A673 (cell line): Measurements from ENCODE around the gene SCAMP4. TPM values are rescaled to one million over a fixed set of nuclear protein-coding genes. Genes with fewer than 3 reads are reported as not detected.

Experiments used
- BruUV-seq: library from RNA; stranded (reverse); fragments of 400-500 nt; replicated peaks from 2 replicates; lab custom pipeline; 2021; lab: Mats Ljungman, UMichigan
- CTCF ChIA-PET: fragments of 300-600 bp; sonication (Branson Sonifier 250); formaldehyde crosslinking; loops from one replicate; lab custom pipeline; 2022; ENCODE audit warnings: antibody characterized with exemption; lab: Charles Lee
- POLR2A ChIA-PET: fragments of 300-600 bp; sonication (Branson Sonifier 250); formaldehyde crosslinking; loops from one replicate; lab custom pipeline; 2022; ENCODE audit warnings: antibody characterized with exemption; ENCODE audit not compliant: low non-redundant PET; lab: Charles Lee
- DNase-seq: peaks from one replicate; pipeline ENCODE4 v3.0.0-alpha.2; 2015; ENCODE audit warnings: low spot score
- H3K27ac ChIP-seq: fragments of 200-600 bp; sonication (generic); 2 replicates; pipeline ENCODE4 v1.5.1; 2016; ENCODE audit warnings: mixed run types, low read depth, mild to moderate bottlenecking, mixed read lengths, antibody characterized with exemption, low read length; ENCODE audit not compliant: poor library complexity, severe bottlenecking
- H3K27me3 ChIP-seq: fragments of 200-600 bp; sonication (generic); replicated peaks from 2 replicates; pipeline ENCODE4 v1.6.1; 2017; ENCODE audit warnings: mixed run types, low read depth, mild to moderate bottlenecking, mixed read lengths, antibody characterized with exemption, low read length; ENCODE audit not compliant: insufficient read depth, poor library complexity
- H3K36me3 ChIP-seq: fragments of 200-600 bp; sonication (generic); 2 replicates; pipeline ENCODE4 v1.6.1; 2016; ENCODE audit warnings: mixed run types, mild to moderate bottlenecking, mixed read lengths, antibody characterized with exemption, low read length; ENCODE audit not compliant: insufficient read depth, poor library complexity, severe bottlenecking
- H3K4me1 ChIP-seq: fragments of 200-600 bp; sonication (generic); 2 replicates; pipeline ENCODE4 v1.6.1; 2017; ENCODE audit warnings: mixed run types, mild to moderate bottlenecking, mixed read lengths, antibody characterized with exemption, low read length; ENCODE audit not compliant: insufficient read depth, poor library complexity, severe bottlenecking
- H3K4me3 ChIP-seq: fragments of 200-600 bp; sonication (generic); 2 replicates; pipeline ENCODE4 v1.5.1; 2016; ENCODE audit warnings: low read depth, mixed run types, mild to moderate bottlenecking, mixed read lengths, low read length; ENCODE audit not compliant: poor library complexity, severe bottlenecking
- H3K9me3 ChIP-seq: fragments of 200-600 bp; sonication (generic); 2 replicates; pipeline ENCODE4 v1.6.1; 2016; ENCODE audit warnings: mixed run types, low read depth, mild to moderate bottlenecking, mixed read lengths, antibody characterized with exemption, low read length; ENCODE audit not compliant: poor library complexity, severe bottlenecking
- CTCF ChIP-seq: fragments of 300-800, 200-600 bp; sonication (generic); conservative IDR thresholded peaks from 2 replicates; pipeline ENCODE4 v1.5.1; 2017; ENCODE audit warnings: low read depth, mild to moderate bottlenecking, antibody characterized with exemption, low read length, moderate library complexity, mixed read lengths
- EZH2 ChIP-seq: fragments of 200-600 bp; sonication (generic); IDR thresholded peaks from 2 replicates; pipeline ENCODE4 v1.6.1; 2017; ENCODE audit warnings: borderline replicate concordance, low read depth, mild to moderate bottlenecking, mixed read lengths, antibody characterized with exemption, low read length; ENCODE audit not compliant: poor library complexity, severe bottlenecking
- intact Hi-C: fragments of 100-400 bp; cut with micrococcal nuclease; formaldehyde crosslinking; loops from one replicate; pipeline ENCODE4 v1.10.0; 2022; ENCODE audit not compliant: unreplicated experiment
- total RNA-seq: library from RNA; stranded (reverse); gene quantifications from 2 replicates; pipeline ENCODE4 v1.2.3, GENCODE V29; 2021

SCAMP4 gene
- total RNA-seq, 1 experiment from 2014 or later, result 88.4 TPM

- intact Hi-C loops, result no loop called here
- ChIA-PET CTCF (no interaction called here), POLR2A (no interaction called here)
- H3K27ac ChIP-seq, result no peak overlapping the region
- DNase-seq, result no peak
- peaks cover 22% of the 10 kb centered on the region for H3K36me3 ChIP-seq
- TF ChIP-seq CTCF, result no peak
- TF ChIP-seq EZH2, result no peak
- no peak overlapping the region for H3K4me3 ChIP-seq
- no peaks in the 10 kb centered on the region for H3K27me3 ChIP-seq
- BruUV-seq, result no TSS peak
- no peaks in the 10 kb centered on the region for H3K9me3 ChIP-seq
- H3K4me1 ChIP-seq, result peaks cover 5% of the 10 kb centered on the region
These were observed 65.8 kb downstream of the SCAMP4 start for GRCh38 chr19:1970806-1971502.

GRCh38 chr19:1974381-1975161 lies 69.4 kb downstream of the SCAMP4 start:
- Histone ChIP-seq H3K27me3 (no peaks in the 10 kb centered on the region), H3K27ac (no peak overlapping the region), H3K4me3 (no peak overlapping the region), H3K36me3 (peaks cover 35% of the 10 kb centered on the region), H3K4me1 (peaks cover 5% of the 10 kb centered on the region), H3K9me3 (no peaks in the 10 kb centered on the region)
- POLR2A ChIA-PET, result no interaction called here
- TF ChIP-seq EZH2 (no peak), CTCF (no peak)
- CTCF ChIA-PET, result no interaction called here
- DNase-seq, result no peak
- BruUV-seq, result no TSS peak
- intact Hi-C loops, result no loop called here

- Histone ChIP-seq H3K27ac (no peak overlapping the region), H3K9me3 (no peaks in the 10 kb centered on the region), H3K27me3 (no peaks in the 10 kb centered on the region), H3K36me3 (peaks cover 38% of the 10 kb centered on the region), H3K4me3 (no peak overlapping the region), H3K4me1 (peaks cover 5% of the 10 kb centered on the region)
- no TSS peak for BruUV-seq
- intact Hi-C loops, result no loop called here
- no peak for TF ChIP-seq EZH2
- no peak for TF ChIP-seq CTCF
- no peak for DNase-seq
- CTCF ChIA-PET, result no interaction called here
- POLR2A ChIA-PET, result no interaction called here
These were observed 69.9 kb downstream of the SCAMP4 start for GRCh38 chr19:1975162-1975480.

Other genes starting within 250 kb of the SCAMP4 start
- gene ONECUT3, start 151.9 kb upstream of the SCAMP4 start, total RNA-seq, result not detected in 2 replicates
- 8.7 and 10.7 TPM in 2 replicates for gene ATP8B3, start 93.1 kb upstream of the SCAMP4 start, total RNA-seq
- gene REXO1, start 56.9 kb upstream of the SCAMP4 start, total RNA-seq, result 50.6 and 53.0 TPM in 2 replicates
- gene KLF16, start 41.8 kb upstream of the SCAMP4 start, total RNA-seq, result 46.8 and 49.1 TPM in 2 replicates
- gene ABHD17A, start 19.9 kb upstream of the SCAMP4 start, total RNA-seq, result 56.9 and 60.0 TPM in 2 replicates
- gene ADAT3, start within 50 bp of the SCAMP4 start, total RNA-seq, result 14.1 and 18.0 TPM in 2 replicates
- gene CSNK1G2, start 35.8 kb downstream of the SCAMP4 start, total RNA-seq, result 108 and 118 TPM in 2 replicates
- 91.7 and 110 TPM in 2 replicates for gene BTBD2, start 110.3 kb downstream of the SCAMP4 start, total RNA-seq
- 106 and 107 TPM in 2 replicates for gene MKNK2, start 145.8 kb downstream of the SCAMP4 start, total RNA-seq
- 40.7 and 47.1 TPM in 2 replicates for gene MOB3A, start 190.9 kb downstream of the SCAMP4 start, total RNA-seq
- gene IZUMO4, start 191.5 kb downstream of the SCAMP4 start, total RNA-seq, result 1.6 and 2.5 TPM in 2 replicates
- gene AP3D1, start 246.2 kb downstream of the SCAMP4 start, total RNA-seq, result 148 and 154 TPM in 2 replicates